ENCODE data around the gene TRIM38. TPM values are rescaled to one million over a fixed set of nuclear protein-coding genes. Genes with fewer than 3 reads are reported as not detected.

Gene TRIM38
- total and polyA plus RNA-seq, 2 donors from 2014 or later = 12.2 to 27.9 TPM

DNA sequence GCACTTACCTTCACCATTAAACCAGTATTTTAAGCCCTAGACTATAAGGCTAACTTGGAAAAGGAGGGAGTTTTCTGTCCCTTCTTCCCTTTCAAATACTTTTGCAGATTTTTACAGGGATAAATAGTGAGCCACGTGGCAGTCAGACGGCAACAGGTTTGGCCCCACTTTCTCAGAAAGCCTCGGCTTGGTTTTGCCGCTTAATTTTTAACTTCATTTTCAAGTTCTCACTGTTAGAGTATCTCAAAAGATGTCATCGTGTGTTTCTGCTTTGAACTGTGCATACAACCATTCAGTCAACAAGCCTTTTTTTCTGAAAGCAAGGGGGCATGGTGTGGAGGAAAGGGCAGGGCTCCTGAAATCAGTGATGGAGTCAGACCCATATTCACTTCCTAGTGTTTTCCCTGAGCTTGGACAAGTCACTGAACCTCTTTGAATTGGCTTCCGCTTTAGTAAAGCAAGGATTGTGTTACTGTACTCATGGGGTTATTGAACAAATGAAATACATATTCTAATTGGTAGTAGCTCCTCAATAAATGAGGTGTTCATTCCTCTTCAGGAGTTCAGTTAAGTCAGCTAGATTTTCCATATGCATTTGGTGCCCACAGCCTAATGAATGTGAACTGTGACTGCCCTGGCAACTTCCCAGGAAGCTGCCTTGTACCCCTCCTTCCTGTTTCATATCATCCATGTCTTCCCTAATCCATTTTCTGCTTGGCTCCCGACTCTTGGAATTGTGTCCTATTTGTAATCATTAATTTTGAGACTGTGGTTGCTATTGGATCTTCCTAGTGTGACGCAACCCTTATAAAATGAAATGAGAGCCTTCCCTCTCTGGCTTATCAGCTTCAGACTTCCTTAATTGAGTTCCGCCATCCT is 31.8 kb upstream of the TRIM38 start, which contains the start of gene SLC17A2:
SLC17A2 (minus strand) TSS at position 160 of the 879 bp plus-strand sequence. CDS start 4,895 bp downstream, outside the sequence.
- peaks cover 0 to 7% (median 0%) of the 10 kb centered on the region in 3 donors for H3K4me1 ChIP-seq (ENCODE audit: control insufficient read depth in 2 of 3, insufficient read depth in 2 of 3, low read depth in 1 of 3, low read length in 3 of 3)
- no peak for FAIRE-seq

GRCh38 chr6:25931411-25931709 is 31.2 kb upstream of the TRIM38 start:
- Histone ChIP-seq H3K27me3 (ENCODE audit: control insufficient read depth, insufficient read depth, low read length) (no peaks in the 10 kb centered on the region), H3K27ac (ENCODE audit: low read depth in 2 of 2, low read length in 2 of 2) (no peak overlapping the region), H3K4me3 (ENCODE audit: low read length in 3 of 3) (no peak overlapping the region), H3K9me3 (ENCODE audit: control insufficient read depth in 2 of 3, insufficient read depth in 1 of 3, low read length in 3 of 3) (no peaks in the 10 kb centered on the region), H3K9ac (ENCODE audit: low read length in 3 of 3) (no peak overlapping the region), H3K4me1 (ENCODE audit: control insufficient read depth in 2 of 3, insufficient read depth in 2 of 3, low read depth in 1 of 3, low read length in 3 of 3) (peaks cover 0 to 7% (median 0%) of the 10 kb centered on the region in 3 donors), H3K36me3 (ENCODE audit: control insufficient read depth in 2 of 3, insufficient read depth in 3 of 3, low read length in 3 of 3) (no peaks in the 10 kb centered on the region)
- DNase-seq = no peak
- intact Hi-C loops (cut with DNase I) = no loop called here
- FAIRE-seq = no peak
- TF ChIP-seq, protein P1, sequence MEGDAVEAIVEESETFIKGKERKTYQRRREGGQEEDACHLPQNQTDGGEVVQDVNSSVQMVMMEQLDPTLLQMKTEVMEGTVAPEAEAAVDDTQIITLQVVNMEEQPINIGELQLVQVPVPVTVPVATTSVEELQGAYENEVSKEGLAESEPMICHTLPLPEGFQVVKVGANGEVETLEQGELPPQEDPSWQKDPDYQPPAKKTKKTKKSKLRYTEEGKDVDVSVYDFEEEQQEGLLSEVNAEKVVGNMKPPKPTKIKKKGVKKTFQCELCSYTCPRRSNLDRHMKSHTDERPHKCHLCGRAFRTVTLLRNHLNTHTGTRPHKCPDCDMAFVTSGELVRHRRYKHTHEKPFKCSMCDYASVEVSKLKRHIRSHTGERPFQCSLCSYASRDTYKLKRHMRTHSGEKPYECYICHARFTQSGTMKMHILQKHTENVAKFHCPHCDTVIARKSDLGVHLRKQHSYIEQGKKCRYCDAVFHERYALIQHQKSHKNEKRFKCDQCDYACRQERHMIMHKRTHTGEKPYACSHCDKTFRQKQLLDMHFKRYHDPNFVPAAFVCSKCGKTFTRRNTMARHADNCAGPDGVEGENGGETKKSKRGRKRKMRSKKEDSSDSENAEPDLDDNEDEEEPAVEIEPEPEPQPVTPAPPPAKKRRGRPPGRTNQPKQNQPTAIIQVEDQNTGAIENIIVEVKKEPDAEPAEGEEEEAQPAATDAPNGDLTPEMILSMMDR (IDR thresholded peaks at IDR 0.05; ENCODE audit: borderline replicate concordance, extremely low read depth, insufficient read depth) = no peak

More for the DNA sequence above, 31.8 kb upstream of the TRIM38 start, which contains the start of gene SLC17A2:
- H3K27ac ChIP-seq (ENCODE audit: low read depth in 2 of 2, low read length in 2 of 2) = no peak within 1 kb of the TSS
- no peak for DNase-seq
- TF ChIP-seq, protein P1 (IDR thresholded peaks at IDR 0.05; ENCODE audit: borderline replicate concordance, extremely low read depth, insufficient read depth) = no peak
- intact Hi-C loops (cut with DNase I) = no loop called here
- no peak within 1 kb of the TSS for H3K9ac ChIP-seq (ENCODE audit: low read length in 3 of 3)
- no peaks in the 10 kb centered on the region for H3K9me3 ChIP-seq (ENCODE audit: control insufficient read depth in 2 of 3, insufficient read depth in 1 of 3, low read length in 3 of 3)
- no peak within 1 kb of the TSS for H3K4me3 ChIP-seq (ENCODE audit: low read length in 3 of 3)
- H3K36me3 ChIP-seq (ENCODE audit: control insufficient read depth in 2 of 3, insufficient read depth in 3 of 3, low read length in 3 of 3) = no peaks in the 10 kb centered on the region
- no peaks in the 10 kb centered on the region for H3K27me3 ChIP-seq (ENCODE audit: control insufficient read depth, insufficient read depth, low read length)

DNA sequence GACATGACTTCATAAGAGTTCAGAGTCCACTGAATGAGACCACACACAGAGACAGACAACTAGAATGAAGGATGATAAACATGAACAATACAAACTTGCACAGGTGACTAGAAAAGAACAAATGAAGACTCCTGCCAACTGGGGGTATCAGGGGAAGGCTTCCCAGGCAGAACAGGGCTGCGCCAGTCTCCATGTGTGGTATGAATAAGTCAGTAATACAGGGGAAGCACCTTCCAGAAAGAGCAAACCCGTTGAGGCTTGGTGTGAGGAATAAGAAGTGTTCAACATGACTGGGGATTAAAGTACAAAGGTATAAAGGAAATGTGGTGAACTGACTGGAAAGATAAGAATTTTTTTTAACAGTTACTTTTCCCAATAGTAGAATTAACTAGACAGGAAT is 28.4 kb upstream of the TRIM38 start:
- H3K27ac ChIP-seq (ENCODE audit: low read depth in 2 of 2, low read length in 2 of 2) = no peak overlapping the region
- FAIRE-seq (no peak), DNase-seq (no peak)
- H3K36me3 ChIP-seq (ENCODE audit: control insufficient read depth in 2 of 3, insufficient read depth in 3 of 3, low read length in 3 of 3) = no peaks in the 10 kb centered on the region
- no peaks in the 10 kb centered on the region for H3K9me3 ChIP-seq (ENCODE audit: control insufficient read depth in 2 of 3, insufficient read depth in 1 of 3, low read length in 3 of 3)
- TF ChIP-seq, protein P1 (IDR thresholded peaks at IDR 0.05; ENCODE audit: borderline replicate concordance, extremely low read depth, insufficient read depth) = no peak
- H3K4me3 ChIP-seq (ENCODE audit: low read length in 3 of 3) = no peak overlapping the region
- peaks cover 0 to 4% (median 0%) of the 10 kb centered on the region in 3 donors for H3K4me1 ChIP-seq (ENCODE audit: control insufficient read depth in 2 of 3, insufficient read depth in 2 of 3, low read depth in 1 of 3, low read length in 3 of 3)
- intact Hi-C loops (cut with DNase I) = no loop called here
- H3K9ac ChIP-seq (ENCODE audit: low read length in 3 of 3) = no peak overlapping the region
- H3K27me3 ChIP-seq (ENCODE audit: control insufficient read depth, insufficient read depth, low read length) = no peaks in the 10 kb centered on the region
